M059J (cell line): ENCODE data around the gene CRIP1. TPM values are rescaled to one million over a fixed set of nuclear protein-coding genes. Genes with fewer than 3 reads are reported as not detected.

Experiments used
- DNase-seq: peaks from one replicate; pipeline ENCODE4 v3.0.0-alpha.2; 2012; ENCODE audit warnings: low read depth
- total RNA-seq: library from RNA; depleted of rRNA; stranded (reverse); fragments of >200 nt; shearing (Covaris generic); gene quantifications from 2 replicates; pipeline ENCODE4 v1.2.3, GENCODE V29; 2014

CRIP1 gene
- total RNA-seq, 1 experiment from 2014 or later = not detected

DNA sequence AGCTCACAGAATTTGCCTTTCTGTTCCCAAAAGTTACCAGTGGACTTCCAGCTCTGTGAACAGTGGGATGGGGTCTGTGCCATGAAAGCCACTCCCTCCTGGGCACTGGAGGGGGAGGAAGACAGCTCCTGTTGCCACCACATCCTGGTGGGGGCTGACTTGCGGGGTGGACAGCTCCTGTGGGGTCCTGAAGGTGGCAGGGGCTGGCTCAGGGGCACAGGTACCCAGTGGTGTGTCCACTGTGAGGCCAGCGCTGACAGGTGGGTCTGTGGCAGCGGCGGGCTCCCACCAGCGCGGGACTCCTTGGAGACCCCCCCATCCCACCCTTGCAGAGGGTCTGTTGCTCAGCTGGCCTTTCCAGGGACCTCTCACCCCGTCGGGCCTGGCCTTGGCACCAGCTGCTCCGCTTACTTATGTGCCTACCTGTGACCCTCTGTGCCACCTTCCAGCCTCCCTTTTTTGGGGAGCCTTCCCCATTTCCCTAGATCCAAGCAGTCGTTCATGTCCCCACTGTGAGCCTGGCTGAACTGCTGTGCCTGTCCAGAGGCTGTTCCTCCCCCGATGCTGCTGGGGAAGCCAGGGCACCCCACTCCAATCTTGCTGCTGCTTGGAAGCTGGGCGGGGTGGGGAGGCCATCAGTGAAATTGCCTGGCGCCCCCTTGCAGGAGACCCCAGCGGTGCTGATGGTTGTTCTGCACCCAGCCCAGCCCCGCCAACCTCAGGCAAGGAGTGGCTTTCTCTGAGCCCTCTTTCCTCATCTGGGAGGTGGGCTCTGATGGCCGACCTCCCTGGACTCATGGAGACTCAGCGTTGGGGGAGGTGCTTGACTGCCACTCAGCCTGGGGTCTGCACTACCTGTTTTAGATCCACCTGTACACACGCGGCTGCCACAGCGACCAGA is 6.5 kb downstream of the CRIP1 start:
- no peak for DNase-seq

- DNase-seq = no peak
Observed at GRCh38 chr14:105493921-105494605, 7.4 kb downstream of the CRIP1 start.

GRCh38 chr14:105494606-105494929 is 7.9 kb downstream of the CRIP1 start:
- DNase-seq = no peak

DNA sequence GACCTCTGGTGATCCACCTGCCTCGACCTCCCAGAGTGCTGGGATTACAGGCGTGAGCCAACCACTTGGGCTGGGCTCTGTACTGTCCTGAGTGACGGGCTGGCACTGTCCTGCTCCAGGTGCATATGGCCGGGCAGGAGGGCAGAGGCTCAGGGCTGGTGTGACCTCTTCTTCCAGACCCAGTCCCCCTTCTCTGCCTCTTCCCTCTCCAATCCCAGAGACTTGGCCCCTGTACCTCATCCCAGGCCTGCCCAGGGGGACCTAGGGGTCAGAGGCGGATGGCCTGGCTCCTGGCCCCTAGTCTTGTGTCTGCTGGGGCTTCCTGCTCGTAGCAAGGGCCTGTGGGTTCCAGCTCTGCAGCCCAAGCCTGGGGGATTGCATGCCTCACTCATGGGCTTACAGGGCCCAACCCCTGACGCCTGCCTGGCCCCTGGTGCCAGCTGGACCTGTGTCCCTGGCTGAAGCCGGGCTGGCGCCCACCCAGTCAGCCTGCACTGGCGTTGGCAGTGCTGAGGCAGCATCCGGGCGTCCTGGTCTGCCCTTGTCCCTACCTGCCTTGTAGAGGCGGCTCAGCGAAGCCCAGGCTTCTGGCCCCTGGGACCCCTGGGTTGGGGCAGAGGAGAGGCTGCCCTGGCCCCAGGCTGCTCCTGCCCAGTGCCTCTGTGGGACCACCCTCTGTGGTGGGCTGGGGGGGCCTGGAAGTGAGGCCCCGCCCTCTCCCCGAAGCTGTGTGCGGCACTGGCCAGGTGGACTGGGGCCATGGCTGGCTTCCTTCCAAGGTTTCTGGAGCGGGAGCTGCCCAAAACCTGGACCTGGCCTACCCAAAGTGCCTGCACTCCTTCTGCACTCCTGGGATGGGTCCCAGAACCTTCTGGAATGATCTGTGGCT is 8.7 kb downstream of the CRIP1 start:
- no peak for DNase-seq

GRCh38 chr14:105495990-105496830 is 9.5 kb downstream of the CRIP1 start:
- DNase-seq = no peak

- no peak for DNase-seq
Observed at GRCh38 chr14:105496831-105497591, 10.3 kb downstream of the CRIP1 start.

DNA sequence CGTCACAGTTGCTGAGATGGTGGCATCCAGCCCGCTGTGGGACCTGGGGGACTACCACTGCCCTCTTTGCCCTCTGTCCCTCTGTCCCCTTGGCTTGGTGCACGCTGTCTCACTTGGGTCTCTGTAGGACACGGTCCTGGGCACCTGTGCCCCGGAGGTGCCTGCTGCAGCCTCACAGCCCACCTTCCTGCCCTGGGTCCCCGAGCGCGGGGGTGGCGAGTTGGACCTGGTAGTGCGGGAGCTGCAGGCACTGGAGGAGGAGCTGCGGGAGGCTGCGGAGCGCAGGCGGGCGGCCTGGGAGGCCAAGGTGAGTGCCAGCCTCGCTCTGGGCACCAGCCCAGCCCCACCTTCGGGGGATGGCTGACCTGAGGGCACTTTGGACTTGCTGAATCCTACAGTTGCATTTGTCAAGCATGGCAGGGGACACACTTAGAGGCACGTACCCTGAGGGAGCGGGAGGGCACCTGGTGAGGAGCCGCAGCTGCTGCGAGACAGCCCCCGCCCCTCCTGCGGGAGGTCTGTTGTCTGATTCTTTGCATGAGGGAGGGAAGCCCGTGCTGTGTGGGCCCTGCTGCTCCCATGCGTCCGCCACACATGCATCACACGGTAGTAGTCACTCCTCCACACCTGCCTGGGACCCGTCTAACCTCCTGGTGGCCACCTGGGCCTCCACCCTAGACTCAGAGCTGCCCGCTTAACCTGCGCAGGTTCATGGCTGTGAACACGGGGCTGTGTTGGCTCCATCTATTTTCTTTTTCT is 11.2 kb downstream of the CRIP1 start:
- no peak for DNase-seq

DNA sequence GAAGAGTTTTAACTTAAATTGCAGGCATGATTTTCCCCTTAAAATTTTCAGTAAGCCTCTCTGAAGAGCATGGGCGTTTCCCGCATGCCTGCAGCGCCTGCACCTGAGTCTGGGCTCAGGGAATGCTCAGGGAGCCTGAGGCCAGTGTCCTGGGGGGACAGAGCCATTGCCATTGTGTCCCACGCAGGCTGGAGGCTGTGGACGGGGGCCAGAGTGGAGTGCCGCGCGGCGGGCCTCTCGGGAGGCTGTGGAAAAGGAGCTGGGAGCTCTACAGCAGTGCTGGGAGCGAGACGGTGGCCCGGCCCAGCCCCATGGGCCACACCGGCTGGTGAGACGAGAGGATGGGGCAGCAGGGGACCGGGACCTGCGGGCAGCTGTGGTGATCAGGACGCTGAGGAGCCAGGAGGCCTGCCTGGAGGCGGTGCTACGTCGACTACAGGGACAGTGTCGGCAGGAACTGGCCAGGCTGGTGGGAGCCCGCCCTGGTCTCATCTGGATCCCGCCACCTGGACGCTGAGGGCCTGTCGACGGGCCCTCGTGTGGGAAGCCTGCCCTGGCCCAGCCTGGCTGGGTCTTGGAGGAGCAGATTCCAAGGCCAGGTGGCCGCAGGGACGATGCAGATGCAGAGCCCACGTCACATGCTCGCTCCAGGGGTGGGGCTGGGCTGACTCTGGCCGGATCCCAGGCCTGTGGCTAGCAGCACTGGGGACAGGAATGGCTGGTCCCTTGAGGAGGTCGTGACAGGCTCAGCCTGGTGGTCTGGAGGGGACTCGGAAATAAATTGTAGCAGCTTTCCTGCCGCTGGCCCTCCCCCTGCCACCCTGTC is 12.0 kb downstream of the CRIP1 start:
- DNase-seq = no peak

DNA sequence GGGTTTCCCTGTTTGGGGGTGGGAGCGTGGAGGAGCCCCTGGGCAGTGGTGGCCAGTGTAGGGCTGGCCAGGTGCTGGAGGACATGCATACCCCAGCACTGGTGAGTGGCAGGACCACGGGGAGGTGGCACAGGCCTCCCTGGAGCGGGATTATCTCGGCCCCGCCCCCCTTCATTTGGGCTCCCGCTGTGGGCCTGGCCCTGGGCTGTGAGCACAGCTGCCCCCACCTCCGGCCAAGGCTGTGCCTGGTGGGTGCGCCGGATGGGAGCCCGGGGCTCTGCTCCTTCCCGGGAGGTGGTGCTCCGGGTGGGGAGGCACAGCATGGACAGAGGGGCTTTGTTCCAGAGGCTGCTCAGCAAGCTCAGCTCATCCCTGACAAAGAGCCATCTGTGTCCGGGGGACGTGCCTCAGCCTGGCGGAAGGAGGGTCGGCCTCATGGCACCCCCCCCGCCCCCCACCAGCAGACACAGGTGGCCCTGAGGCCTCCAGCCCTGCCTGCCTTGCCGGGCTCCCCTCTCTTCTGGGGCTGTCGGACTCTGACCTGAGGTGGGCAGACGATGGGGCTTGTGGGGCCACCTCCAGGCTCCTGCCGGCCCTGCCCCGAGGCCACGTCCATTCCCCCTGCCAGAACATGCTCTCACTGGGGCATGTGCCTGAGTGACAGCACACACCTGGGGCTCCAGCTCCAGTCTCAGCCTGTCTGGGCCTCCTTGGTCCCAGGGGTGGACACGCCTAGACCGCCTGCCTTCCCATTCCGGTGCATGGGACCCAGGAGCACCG is 12.8 kb downstream of the CRIP1 start:
- no peak for DNase-seq

DNA sequence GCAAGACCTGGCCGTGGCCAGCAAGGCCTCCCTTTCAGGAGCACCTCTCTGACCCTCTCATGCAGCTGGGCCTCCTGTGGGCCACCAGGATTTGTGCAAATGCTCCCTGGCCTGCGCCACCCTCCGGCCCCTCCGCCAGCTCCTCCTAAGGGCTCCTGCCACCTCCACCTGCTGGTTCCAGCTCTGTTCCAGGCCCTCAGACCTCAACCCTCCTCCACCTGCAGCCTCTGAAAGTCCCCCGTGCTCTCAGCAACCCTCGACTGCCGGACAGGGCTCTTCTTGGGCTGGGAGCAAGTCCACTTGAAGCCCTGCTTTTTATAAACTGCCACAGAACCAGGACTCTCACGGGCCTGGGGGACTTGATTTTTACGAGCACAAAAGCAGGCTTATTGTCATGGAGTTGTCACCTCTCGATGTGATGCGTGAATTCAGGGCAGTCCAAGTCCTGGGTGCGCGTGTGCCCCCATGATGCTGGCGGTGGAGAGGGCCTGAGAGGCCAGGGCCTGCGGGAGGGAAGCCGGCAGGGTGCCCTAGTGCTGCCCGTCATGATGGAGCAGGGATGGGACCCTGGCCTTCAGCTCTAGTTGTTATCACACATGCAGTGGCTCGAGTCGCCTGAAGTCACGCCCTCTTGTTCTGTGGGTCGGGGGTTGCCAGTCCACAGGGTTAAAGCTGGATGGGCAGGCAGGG is 13.5 kb downstream of the CRIP1 start:
- no peak for DNase-seq

GRCh38 chr14:105500726-105501101 is 14.0 kb downstream of the CRIP1 start:
- DNase-seq = no peak

- no peak for DNase-seq
Observed at GRCh38 chr14:105501504-105502291, 15.0 kb downstream of the CRIP1 start.

DNA sequence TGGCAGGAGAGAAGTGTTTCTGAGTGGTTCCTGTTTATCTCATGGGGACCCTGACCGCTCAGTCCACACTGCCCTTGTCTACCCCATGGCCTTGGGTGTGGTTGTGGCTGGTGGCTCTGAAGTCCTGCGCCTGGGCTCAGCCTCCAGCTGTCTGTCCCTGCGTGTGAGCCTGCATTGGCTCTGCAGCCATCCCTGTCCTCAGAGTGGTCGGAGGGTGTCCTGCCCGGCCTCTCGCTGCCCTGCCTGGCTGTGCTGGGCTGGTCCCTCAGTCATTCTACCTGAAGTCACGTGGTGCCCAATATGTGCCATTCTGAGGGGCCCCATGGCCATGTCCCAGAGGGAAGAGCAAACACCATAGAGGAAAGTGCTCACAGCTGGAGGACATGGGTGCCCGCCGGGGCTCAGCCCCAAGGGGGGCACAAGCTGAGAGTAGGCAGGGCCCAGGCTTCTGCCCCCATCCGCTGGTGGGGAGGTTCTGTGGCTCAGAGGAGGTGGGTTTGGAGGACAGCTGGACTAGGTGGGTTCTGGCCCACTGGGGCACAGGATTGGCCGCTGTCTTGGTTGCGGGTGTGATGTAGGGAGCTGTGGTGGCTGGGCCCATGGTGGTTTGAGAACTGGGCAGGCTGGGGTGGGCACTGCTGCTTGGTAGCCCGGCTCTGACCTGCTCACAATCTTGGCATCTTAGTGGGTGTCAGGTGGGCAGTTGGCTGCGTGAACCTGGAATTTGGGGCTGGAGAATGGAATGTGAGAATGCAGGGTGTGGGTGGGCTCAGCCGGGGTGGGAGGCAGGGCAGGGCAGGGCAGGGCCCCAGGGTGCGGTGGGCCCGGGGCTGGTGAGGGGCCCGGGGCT is 16.0 kb downstream of the CRIP1 start:
- no peak for DNase-seq

- no peak for DNase-seq
Observed at GRCh38 chr14:105503296-105503640, 16.6 kb downstream of the CRIP1 start.

DNA sequence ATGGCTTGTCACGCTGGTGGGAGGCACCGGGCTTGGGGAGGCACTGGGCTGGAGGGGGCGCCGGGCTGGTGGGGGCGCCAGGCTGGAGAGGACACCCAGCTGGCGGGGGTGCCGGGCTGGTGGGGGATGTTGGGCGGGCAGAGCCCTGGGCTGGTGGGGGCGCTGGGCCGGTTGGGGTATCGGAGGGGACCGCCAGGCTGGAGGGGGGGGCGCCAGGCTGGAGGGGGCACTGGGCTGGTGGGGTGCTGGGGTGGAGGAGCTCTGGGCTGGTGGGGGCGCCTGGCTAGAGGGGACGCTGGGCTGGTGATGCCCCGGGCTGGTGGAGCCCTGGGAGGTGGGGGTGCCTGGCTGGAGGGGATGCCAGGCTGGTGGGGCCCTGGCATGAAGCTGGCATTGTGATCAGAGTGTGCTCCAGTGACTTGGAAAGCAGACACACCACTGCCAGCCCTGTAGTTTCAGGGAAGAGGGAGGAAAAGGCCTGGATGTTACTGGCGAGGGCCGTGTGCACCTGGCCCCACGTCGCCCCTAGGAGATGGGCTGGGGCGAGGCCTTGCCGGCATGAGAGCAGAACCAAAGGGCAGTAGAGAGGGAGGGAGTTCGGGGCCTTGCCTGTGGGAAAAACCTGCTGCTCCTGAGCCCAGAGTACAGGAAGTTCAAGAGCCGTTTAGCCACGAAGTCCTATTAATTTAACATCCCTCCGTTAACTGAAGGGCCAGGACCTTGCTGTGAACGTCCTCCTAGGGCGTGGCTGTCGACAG is 17.4 kb downstream of the CRIP1 start:
- DNase-seq = no peak
